MM.1S (cell line): ENCODE measurements around the gene PCSK9.

ENCODE experiments used
- DNase-seq: peaks from one replicate; pipeline ENCODE4 v3.0.0-alpha.2; 2015
- H2AFZ ChIP-seq: fragments of 300-600 bp; sonication (generic); 2 replicates; pipeline ENCODE4 v1.6.0; 2016; ENCODE audit warnings: antibody characterized with exemption, low read length
- H3F3A ChIP-seq: fragments of 300-600 bp; sonication (generic); 2 replicates; pipeline ENCODE4 v1.6.1; 2016; ENCODE audit warnings: mild to moderate bottlenecking, antibody characterized with exemption, low read length, moderate library complexity, mixed read lengths; ENCODE audit not compliant: insufficient read depth
- H3K27ac ChIP-seq: fragments of 300-600 bp; sonication (generic); 2 replicates; pipeline ENCODE4 v1.5.1; 2016; ENCODE audit warnings: mild to moderate bottlenecking, low read length
- H3K27me3 ChIP-seq: fragments of 300-600 bp; sonication (generic); replicated peaks from 2 replicates; pipeline ENCODE4 v1.6.0; 2016; ENCODE audit warnings: low read length; ENCODE audit not compliant: insufficient read depth
- H3K36me3 ChIP-seq: fragments of 300-600 bp; sonication (generic); replicated peaks from 2 replicates; pipeline ENCODE4 v1.6.1; 2016; ENCODE audit warnings: mild to moderate bottlenecking, low read length, mixed read lengths; ENCODE audit not compliant: insufficient read depth
- H3K4me1 ChIP-seq: fragments of 300-600 bp; sonication (generic); 2 replicates; pipeline ENCODE4 v1.6.1; 2016; ENCODE audit warnings: low read length, mixed read lengths
- H3K4me2 ChIP-seq: fragments of 300-600 bp; sonication (generic); 2 replicates; pipeline ENCODE4 v1.6.0; 2016; ENCODE audit warnings: low read depth, low read length
- H3K4me3 ChIP-seq: fragments of 300-600 bp; sonication (generic); 2 replicates; pipeline ENCODE4 v1.5.1; 2016; ENCODE audit warnings: low read length, mixed read lengths
- H3K79me2 ChIP-seq: fragments of 300-600 bp; sonication (generic); 2 replicates; pipeline ENCODE4 v1.6.1; 2016; ENCODE audit warnings: mixed run types, low read length, mixed read lengths
- H3K9ac ChIP-seq: fragments of 300-600 bp; sonication (generic); 2 replicates; pipeline ENCODE4 v1.6.1; 2016; ENCODE audit warnings: low read length, mixed read lengths
- H3K9me2 ChIP-seq: fragments of 300-600 bp; sonication (generic); replicated peaks from 2 replicates; pipeline ENCODE4 v1.6.1; 2016; ENCODE audit warnings: mild to moderate bottlenecking, low read length, mixed read lengths; ENCODE audit not compliant: insufficient read depth
- H3K9me3 ChIP-seq: fragments of 300-600 bp; sonication (generic); replicated peaks from 2 replicates; pipeline ENCODE4 v1.6.1; 2016; ENCODE audit warnings: mild to moderate bottlenecking, low read length, mixed read lengths; ENCODE audit not compliant: insufficient read depth
- H4K20me1 ChIP-seq: fragments of 300-600 bp; sonication (generic); 2 replicates; pipeline ENCODE4 v1.6.1; 2016; ENCODE audit warnings: mild to moderate bottlenecking, low read length, moderate library complexity, mixed read lengths; ENCODE audit not compliant: insufficient read depth
- EZH2 ChIP-seq: fragments of 300-600 bp; sonication (generic); optimal IDR thresholded peaks from 2 replicates; pipeline ENCODE3; 2017; ENCODE audit warnings: low read depth, mild to moderate bottlenecking, antibody characterized with exemption, low read length, mixed read lengths
- EZH2phosphoT487 ChIP-seq: fragments of 300-600 bp; sonication (generic); IDR thresholded peaks from 2 replicates; pipeline ENCODE4 v1.6.1; 2018; ENCODE audit warnings: antibody characterized with exemption, low read length
- TF ChIP-seq, protein P1 (sequence below): fragments of 300-600 bp; sonication (generic); IDR thresholded peaks from 2 replicates; pipeline ENCODE4 v1.5.1; 2016; ENCODE audit warnings: antibody characterized with exemption, low read length, mixed read lengths

Gene PCSK9

DNA sequence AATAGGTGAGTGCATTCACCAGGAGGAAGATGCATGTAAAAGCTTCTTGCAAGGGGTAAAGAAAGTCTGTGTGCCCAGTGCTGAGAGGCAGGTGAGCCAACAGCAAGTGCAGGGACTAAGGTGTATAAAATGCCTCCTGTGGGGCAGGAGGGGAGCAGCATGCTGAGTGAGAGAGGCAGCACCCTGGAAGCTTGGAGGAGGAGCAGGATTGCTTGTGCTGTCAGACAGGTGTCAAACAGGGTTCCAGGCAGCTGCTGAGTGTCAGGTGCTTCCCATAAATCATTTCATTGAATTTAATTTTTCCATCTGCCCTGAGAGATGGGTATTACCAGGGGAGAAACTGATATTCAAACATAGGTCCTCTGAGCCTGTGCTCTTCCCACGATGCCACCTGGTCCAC, 26.7 kb upstream of the PCSK9 start:
- Histone ChIP-seq H3K27ac (no peak overlapping the region), H2AFZ (no peak overlapping the region), H3K4me3 (no peak overlapping the region), H3K27me3 (no peaks in the 10 kb centered on the region), H4K20me1 (no peaks in the 10 kb centered on the region), H3K9ac (no peak overlapping the region), H3K9me2 (no peaks in the 10 kb centered on the region), H3K79me2 (no peaks in the 10 kb centered on the region), H3K9me3 (no peaks in the 10 kb centered on the region), H3F3A (no peaks in the 10 kb centered on the region), H3K4me1 (no peaks in the 10 kb centered on the region), H3K36me3 (no peaks in the 10 kb centered on the region), H3K4me2 (no peak overlapping the region)
- DNase-seq, result no peak
- TF ChIP-seq, protein P1, sequence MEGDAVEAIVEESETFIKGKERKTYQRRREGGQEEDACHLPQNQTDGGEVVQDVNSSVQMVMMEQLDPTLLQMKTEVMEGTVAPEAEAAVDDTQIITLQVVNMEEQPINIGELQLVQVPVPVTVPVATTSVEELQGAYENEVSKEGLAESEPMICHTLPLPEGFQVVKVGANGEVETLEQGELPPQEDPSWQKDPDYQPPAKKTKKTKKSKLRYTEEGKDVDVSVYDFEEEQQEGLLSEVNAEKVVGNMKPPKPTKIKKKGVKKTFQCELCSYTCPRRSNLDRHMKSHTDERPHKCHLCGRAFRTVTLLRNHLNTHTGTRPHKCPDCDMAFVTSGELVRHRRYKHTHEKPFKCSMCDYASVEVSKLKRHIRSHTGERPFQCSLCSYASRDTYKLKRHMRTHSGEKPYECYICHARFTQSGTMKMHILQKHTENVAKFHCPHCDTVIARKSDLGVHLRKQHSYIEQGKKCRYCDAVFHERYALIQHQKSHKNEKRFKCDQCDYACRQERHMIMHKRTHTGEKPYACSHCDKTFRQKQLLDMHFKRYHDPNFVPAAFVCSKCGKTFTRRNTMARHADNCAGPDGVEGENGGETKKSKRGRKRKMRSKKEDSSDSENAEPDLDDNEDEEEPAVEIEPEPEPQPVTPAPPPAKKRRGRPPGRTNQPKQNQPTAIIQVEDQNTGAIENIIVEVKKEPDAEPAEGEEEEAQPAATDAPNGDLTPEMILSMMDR, result no peak
- TF ChIP-seq EZH2 (no peak), EZH2phosphoT487 (no peak)

GRCh38 chr1:55015123-55015522, 24.2 kb upstream of the PCSK9 start:
- Histone ChIP-seq H3K4me3 (no peak overlapping the region), H3K9ac (no peak overlapping the region), H3F3A (no peaks in the 10 kb centered on the region), H2AFZ (no peak overlapping the region), H3K9me3 (no peaks in the 10 kb centered on the region), H3K4me2 (no peak overlapping the region), H4K20me1 (no peaks in the 10 kb centered on the region), H3K36me3 (no peaks in the 10 kb centered on the region), H3K27ac (no peak overlapping the region), H3K79me2 (no peaks in the 10 kb centered on the region), H3K9me2 (no peaks in the 10 kb centered on the region), H3K27me3 (no peaks in the 10 kb centered on the region), H3K4me1 (no peaks in the 10 kb centered on the region)
- no peak for DNase-seq
- no peak for TF ChIP-seq EZH2
- TF ChIP-seq EZH2phosphoT487, result no peak
- TF ChIP-seq, protein P1, result no peak

DNA sequence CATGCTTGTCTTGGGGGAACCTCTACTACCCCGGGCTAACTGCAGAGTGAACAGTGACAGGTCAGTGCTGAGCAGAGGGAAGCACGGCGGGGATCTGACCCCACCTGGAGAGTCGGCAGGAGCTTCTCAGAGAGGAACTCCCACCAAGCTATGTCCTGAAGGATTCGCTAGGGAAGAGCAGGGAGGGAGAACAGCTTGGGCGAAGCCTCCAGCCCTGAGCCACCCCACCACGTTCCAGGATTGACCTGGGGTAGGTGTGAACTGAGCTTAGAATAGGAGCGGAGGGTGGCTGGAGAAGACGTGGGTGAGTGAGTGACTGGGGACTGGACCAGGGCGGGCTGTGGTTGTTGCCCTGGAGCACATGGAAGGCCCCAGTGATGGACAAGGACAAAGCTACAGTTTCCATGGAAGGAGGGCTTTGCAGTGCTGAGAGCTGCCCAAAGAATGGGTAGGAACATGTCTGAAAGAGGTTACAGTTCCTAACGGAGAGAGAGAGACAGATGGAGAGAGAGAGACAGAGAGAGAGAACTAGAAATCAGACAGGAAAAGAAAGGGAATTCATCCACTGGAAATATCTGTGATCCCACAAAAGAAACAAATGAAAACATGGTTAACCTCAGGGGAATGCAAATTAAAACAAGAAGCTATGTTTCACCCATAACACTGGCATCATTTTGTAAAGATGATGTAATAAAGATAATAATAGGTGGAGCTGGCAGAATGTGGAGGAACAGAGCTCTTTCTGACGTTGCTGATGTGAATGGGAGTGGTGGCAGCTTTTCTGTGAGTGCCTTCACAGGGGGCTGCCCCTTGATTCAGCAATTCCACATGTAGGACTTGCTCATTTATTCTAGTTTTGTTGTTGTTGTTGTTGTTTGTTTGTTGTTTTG, 23.4 kb upstream of the PCSK9 start:
- no peak for TF ChIP-seq EZH2
- no peak for TF ChIP-seq EZH2phosphoT487
- TF ChIP-seq, protein P1, result no peak

More for the DNA sequence above, 23.4 kb upstream of the PCSK9 start:
- no peaks in the 10 kb centered on the region for H3K9me3 ChIP-seq
- H4K20me1 ChIP-seq, result no peaks in the 10 kb centered on the region
- H3K27me3 ChIP-seq, result no peaks in the 10 kb centered on the region
- no peaks in the 10 kb centered on the region for H3K36me3 ChIP-seq
- H3K9me2 ChIP-seq, result no peaks in the 10 kb centered on the region
- H3K9ac ChIP-seq, result no peak overlapping the region
- no peaks in the 10 kb centered on the region for H3F3A ChIP-seq
- no peak overlapping the region for H3K4me2 ChIP-seq
- no peak overlapping the region for H3K27ac ChIP-seq
- no peaks in the 10 kb centered on the region for H3K4me1 ChIP-seq
- H3K4me3 ChIP-seq, result no peak overlapping the region
- DNase-seq, result no peak
- no peaks in the 10 kb centered on the region for H3K79me2 ChIP-seq
- no peak overlapping the region for H2AFZ ChIP-seq
